A549 treated with AZD9567 at 1 μM for 4 hours (cell line): ENCODE measurements around the gene CHIT1. TPM values are rescaled to one million over a fixed set of nuclear protein-coding genes. Genes with fewer than 3 reads are reported as not detected.

Source experiments
- total RNA-seq: library from RNA; stranded (reverse); fragments of 200-300 nt; extraction: Qiagen RNA extraction; gene quantifications from 5 replicates; pipeline ENCODE4 v1.2.3, GENCODE V29; 2022; ENCODE audit not compliant: insufficient read depth

Gene CHIT1
- total RNA-seq: not detected in 5 replicates

GRCh38 chr1:203229471-203230135 lies at the start of gene CHIT1:
Gene CHIT1, minus strand, starts transcription at chr1:203229673. Its CDS starts 37 bp downstream, at chr1:203229636.

GRCh38 chr1:203186446-203187303 lies 42.8 kb downstream of the CHIT1 start, which contains the start of gene CHI3L1:
Gene CHI3L1, minus strand, starts transcription at chr1:203186704. Its CDS starts 81 bp downstream, at chr1:203186623.

GRCh38 chr1:203175237-203175826 lies 54.1 kb downstream of the CHIT1 start, which contains the start of gene MYBPH:
Gene MYBPH, minus strand, starts transcription at chr1:203175826. Its CDS starts 71 bp downstream, at chr1:203175755.

Other genes starting within 250 kb of the CHIT1 start
- 46.9 to 62.0 TPM (median 51.1 TPM) in 5 replicates for gene TMEM183A, start 222.3 kb downstream of the CHIT1 start, total RNA-seq
- 0.15 to 1.00 TPM (median 0.49 TPM) in 4 of 5 replicates, not detected in the other for gene PPFIA4, start 203.2 kb downstream of the CHIT1 start, total RNA-seq
- not detected in 5 replicates for gene MYOG, start 143.7 kb downstream of the CHIT1 start, total RNA-seq
- gene ADORA1, start 101.9 kb downstream of the CHIT1 start, total RNA-seq: 0.41 to 0.55 TPM (median 0.46 TPM) in 4 of 5 replicates, not detected in the other
- not detected in 5 replicates for gene MYBPH, start 53.8 kb downstream of the CHIT1 start, total RNA-seq
- gene CHI3L1, start 43.0 kb downstream of the CHIT1 start, total RNA-seq: not detected in 5 replicates
- 11.0 to 19.0 TPM (median 17.0 TPM) in 5 replicates for gene BTG2, start 75.8 kb upstream of the CHIT1 start, total RNA-seq
- 0.02 to 0.11 TPM in 2 of 5 replicates, not detected in the others for gene FMOD, start 121.4 kb upstream of the CHIT1 start, total RNA-seq
- gene PRELP, start 246.1 kb upstream of the CHIT1 start, total RNA-seq: 0.01 TPM in 1 of 5 replicates, not detected in the others